ENCODE measurements around the gene AMPD3.
A peak's percentile ranks its signal among the peaks of the same experiment; 100 is the strongest.

AMPD3 gene

GRCh38 chr11:10454878-10455631 is at the start of gene AMPD3:
Gene AMPD3 (plus strand): TSS chr11:10455264. CDS start chr11:10461520, 6,256 bp downstream.
- DNase-seq (ENCODE audit: low read depth in 2 of 2) = no peak

GRCh38 chr11:10405865-10406592 is 49.0 kb upstream of the AMPD3 start:
- DNase-seq (ENCODE audit: low read depth in 2 of 2) = peak in 1 of 2 donors; percentile 27

- no peak for DNase-seq (ENCODE audit: low read depth in 2 of 2)
Observed at GRCh38 chr11:10407055-10407454, 48.0 kb upstream of the AMPD3 start.

GRCh38 chr11:10407749-10408685 is 47.0 kb upstream of the AMPD3 start:
- DNase-seq (ENCODE audit: low read depth in 2 of 2) = no peak

GRCh38 chr11:10409207-10409661 is 45.8 kb upstream of the AMPD3 start:
- DNase-seq (ENCODE audit: low read depth in 2 of 2) = no peak

- DNase-seq (ENCODE audit: low read depth in 2 of 2) = no peak
Observed at GRCh38 chr11:10410106-10410843, 44.8 kb upstream of the AMPD3 start.

GRCh38 chr11:10410844-10411200 is 44.2 kb upstream of the AMPD3 start:
- no peak for DNase-seq (ENCODE audit: low read depth in 2 of 2)

GRCh38 chr11:10412266-10412665 is 42.8 kb upstream of the AMPD3 start:
- no peak for DNase-seq (ENCODE audit: low read depth in 2 of 2)

- DNase-seq (ENCODE audit: low read depth in 2 of 2) = no peak
Observed at GRCh38 chr11:10413268-10413667, 41.8 kb upstream of the AMPD3 start.

GRCh38 chr11:10414181-10414580 is 40.9 kb upstream of the AMPD3 start:
- DNase-seq (ENCODE audit: low read depth in 2 of 2) = no peak

- DNase-seq (ENCODE audit: low read depth in 2 of 2) = no peak
Observed at GRCh38 chr11:10414659-10415058, 40.4 kb upstream of the AMPD3 start.

- DNase-seq (ENCODE audit: low read depth in 2 of 2) = no peak
Observed at GRCh38 chr11:10415817-10416392, 39.2 kb upstream of the AMPD3 start.

GRCh38 chr11:10418259-10418949 is 36.7 kb upstream of the AMPD3 start:
- no peak for DNase-seq (ENCODE audit: low read depth in 2 of 2)

GRCh38 chr11:10418950-10419310 is 36.1 kb upstream of the AMPD3 start:
- no peak for DNase-seq (ENCODE audit: low read depth in 2 of 2)

- no peak for DNase-seq (ENCODE audit: low read depth in 2 of 2)
Observed at GRCh38 chr11:10426475-10426874, 28.6 kb upstream of the AMPD3 start.

- DNase-seq (ENCODE audit: low read depth in 2 of 2) = no peak
Observed at GRCh38 chr11:10428453-10428852, 26.6 kb upstream of the AMPD3 start.

GRCh38 chr11:10429526-10429925 is 25.5 kb upstream of the AMPD3 start:
- no peak for DNase-seq (ENCODE audit: low read depth in 2 of 2)

GRCh38 chr11:10432493-10432892 is 22.6 kb upstream of the AMPD3 start:
- DNase-seq (ENCODE audit: low read depth in 2 of 2) = no peak

GRCh38 chr11:10432971-10433370 is 22.1 kb upstream of the AMPD3 start:
- no peak for DNase-seq (ENCODE audit: low read depth in 2 of 2)

GRCh38 chr11:10436224-10436623 is 18.8 kb upstream of the AMPD3 start:
- DNase-seq (ENCODE audit: low read depth in 2 of 2) = no peak

All from stimulated activated CD8-positive, alpha-beta memory T cell treated with anti-CD3 and anti-CD28 coated beads, Interleukin-2, amount 100 ng/mL, for 1 hour (primary cell).